HEK293T (cell line): ENCODE results near the gene IL5RA.

Source experiments
- ARNT ChIP-seq: fragments of 450-650 bp; IDR thresholded peaks from 2 replicates; pipeline ENCODE4 v1.6.1; 2017; ENCODE audit warnings: mild to moderate bottlenecking
- FOXA1 ChIP-seq: fragments of 450-650 bp; IDR thresholded peaks from 2 replicates; pipeline ENCODE4 v1.6.1; 2016; ENCODE audit warnings: mild to moderate bottlenecking
- FOXK2 ChIP-seq: fragments of 450-650 bp; IDR thresholded peaks from 2 replicates; pipeline ENCODE4 v1.6.1; 2016; ENCODE audit warnings: mild to moderate bottlenecking
- HDGF ChIP-seq: fragments of 450-650 bp; IDR thresholded peaks from 2 replicates; pipeline ENCODE4 v1.6.1; 2017; ENCODE audit warnings: antibody characterized with exemption, borderline replicate concordance
- SP1 ChIP-seq: fragments of 450-650 bp; IDR thresholded peaks from 2 replicates; pipeline ENCODE4 v1.6.1; 2017
- SUZ12 ChIP-seq: fragments of 450-650 bp; IDR thresholded peaks from 2 replicates; pipeline ENCODE4 v1.6.1; 2016; ENCODE audit warnings: mild to moderate bottlenecking
- TARDBP ChIP-seq: fragments of 450-650 bp; IDR thresholded peaks from 2 replicates; pipeline ENCODE4 v1.6.1; 2016

DNA sequence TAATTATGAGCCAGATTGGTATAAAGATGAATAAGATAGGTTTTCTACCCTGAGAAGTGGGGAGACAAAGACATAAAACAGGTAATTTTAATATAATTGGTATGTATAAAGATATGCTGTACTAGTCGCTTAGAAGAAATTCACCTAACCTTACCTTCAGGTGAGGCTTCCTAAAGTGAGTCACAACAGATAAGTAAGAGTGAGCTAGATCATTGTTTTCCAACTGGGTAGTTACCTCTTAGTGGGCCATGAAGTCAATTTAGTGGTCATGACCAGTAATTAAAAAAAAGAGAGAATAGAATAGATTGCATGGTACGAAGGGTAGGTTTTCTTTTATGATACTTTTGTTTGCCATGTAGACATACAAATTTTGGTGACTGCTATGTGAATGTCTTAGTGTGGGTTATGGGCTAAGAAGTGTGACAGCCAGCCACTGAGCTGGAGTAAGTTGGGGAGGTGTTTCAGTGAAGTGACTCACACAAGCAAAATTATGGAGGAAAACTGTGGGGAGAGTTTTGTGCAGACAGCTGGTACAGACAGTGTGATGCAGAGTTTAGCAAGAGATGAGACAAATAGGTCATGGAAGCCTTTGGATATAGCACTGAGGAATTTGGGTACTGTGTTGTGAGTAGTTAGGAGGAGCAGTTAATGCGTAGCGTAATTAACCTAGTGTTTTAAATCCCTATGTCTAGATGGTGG lies 24.7 kb upstream of the IL5RA start:
- TF ChIP-seq SUZ12 (no peak), FOXA1 (no peak), SP1 (no peak), HDGF (no peak), FOXK2 (no peak), TARDBP (no peak), ARNT (no peak)
